Subcutaneous adipose tissue (tissue), 4 donors: ENCODE data around the gene SPEG. TPM values are rescaled to one million over a fixed set of nuclear protein-coding genes. Genes with fewer than 3 reads are reported as not detected.

ENCODE experiments used
- CTCF ChIP-seq: fragments of 450-650 bp; IDR thresholded peaks from one replicate; pipeline ENCODE4 v1.5.1; 2016; ENCODE audit warnings: low read depth, mild to moderate bottlenecking, control low read depth, antibody characterized with exemption, moderate library complexity
- total RNA-seq, 4 donors: library from RNA; depleted of rRNA; stranded (reverse); fragments of >200 nt; gene quantifications; one replicate each; pipeline ENCODE4 v1.1.0, GENCODE V29; 2016

SPEG gene
- total RNA-seq, 4 donors from 2014 or later = 0.49 to 5.9 (median 2.9) TPM

- TF ChIP-seq CTCF = no peak
These were observed 33.0 kb upstream of the SPEG start for GRCh38 chr2:219401606-219402005.

DNA sequence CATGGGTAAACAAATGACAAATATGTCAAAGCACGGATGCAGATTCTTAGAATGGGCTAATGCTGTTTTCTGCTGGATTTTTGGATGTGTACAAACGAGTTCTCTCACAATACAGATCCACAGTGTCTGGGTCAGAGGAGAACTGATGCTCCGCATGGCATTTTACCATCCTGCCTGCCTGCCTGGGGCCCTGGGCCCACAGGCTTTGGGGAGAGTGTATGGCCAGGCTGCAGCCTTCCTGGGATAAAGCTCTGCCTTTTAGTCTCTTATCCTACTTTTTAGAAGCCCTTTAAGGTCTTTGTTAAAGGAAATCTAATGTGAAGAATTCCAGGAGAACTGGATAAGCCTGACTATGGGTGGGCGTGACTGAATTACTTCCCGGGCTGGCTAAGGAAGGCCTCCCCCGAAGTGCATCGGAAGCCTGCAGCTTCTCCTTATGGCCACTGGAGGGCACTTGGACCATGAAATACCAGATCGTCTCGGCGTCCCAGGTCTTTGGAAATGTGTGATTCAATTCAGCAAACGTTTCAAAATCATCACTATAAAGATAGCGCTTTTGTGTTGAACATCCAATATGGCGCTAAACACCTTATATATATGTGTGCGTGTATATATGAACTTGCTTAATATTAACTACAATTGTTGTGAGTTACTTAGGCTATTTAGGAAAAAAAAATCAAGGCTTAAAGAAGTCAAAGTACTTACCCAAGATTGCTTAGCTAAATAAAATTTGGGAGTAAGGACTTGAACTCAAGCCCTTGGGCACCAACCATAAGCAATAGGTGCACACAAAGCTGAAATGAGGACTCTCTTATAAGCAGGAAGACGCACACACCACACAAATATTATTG lies 31.8 kb upstream of the SPEG start:
- no peak for TF ChIP-seq CTCF

- TF ChIP-seq CTCF = no peak
These were observed 30.8 kb upstream of the SPEG start for GRCh38 chr2:219403861-219404260.

DNA sequence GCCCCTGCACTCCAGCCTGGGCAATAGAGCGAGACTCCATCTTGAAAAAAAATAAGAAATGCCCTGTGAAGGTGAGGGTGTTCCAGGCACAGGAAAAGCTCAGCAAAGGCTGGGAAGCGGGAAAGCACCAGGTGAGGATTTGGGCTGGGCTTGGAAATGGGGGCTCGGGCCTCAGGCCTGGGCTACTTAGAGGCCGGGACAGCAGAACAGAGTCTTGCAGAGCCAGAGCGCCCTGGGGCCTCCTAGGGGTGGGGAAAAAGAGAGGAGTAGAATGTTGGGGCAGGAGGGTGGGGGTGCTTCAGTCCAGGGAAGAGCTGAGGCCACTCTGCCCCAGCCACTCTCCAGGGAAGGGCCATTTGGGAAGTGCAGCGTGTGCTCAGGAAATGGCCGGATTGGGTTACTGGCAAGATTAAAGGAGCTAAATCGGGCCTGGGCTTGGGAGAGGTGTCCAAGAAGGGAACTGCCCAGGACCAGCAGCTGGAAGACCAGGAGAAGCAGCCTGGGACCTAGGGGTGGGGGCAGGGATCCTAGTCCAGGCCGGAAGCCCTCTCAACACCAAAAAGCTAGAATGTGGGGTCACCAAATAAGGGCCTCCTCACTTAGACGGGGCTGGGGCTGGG lies 30.2 kb upstream of the SPEG start:
- no peak for TF ChIP-seq CTCF

- TF ChIP-seq CTCF = no peak
These were observed 29.7 kb upstream of the SPEG start for GRCh38 chr2:219404954-219405353.

DNA sequence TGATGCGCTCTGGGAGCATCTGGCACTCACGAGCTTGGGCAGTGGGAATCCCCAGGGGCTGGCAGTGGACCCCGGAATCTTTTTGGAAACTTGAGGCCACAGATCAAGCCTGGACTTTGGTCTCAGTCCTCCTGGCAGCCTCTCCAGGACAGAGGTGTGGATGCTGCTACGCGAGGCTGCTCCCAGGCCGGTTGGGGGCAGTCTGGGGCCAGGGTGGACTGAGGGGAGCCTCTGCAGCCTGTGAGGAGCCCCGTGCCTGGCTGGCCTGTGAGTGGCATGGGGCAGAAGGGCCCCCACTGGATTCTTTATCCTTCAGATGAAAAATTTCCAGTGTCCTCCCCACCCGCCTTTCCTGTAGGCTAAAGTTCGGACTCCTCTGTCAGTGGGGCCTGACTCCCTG lies 29.2 kb upstream of the SPEG start:
- TF ChIP-seq CTCF = no peak
